WTC11 (cell line): ENCODE results near the gene CTDNEP1. TPM values are rescaled to one million over a fixed set of nuclear protein-coding genes. Genes with fewer than 3 reads are reported as not detected.

Experiments used
- ATAC-seq: fragments of 200-7000 bp; cut with Tn5 transposase; 2 replicates; pipeline ENCODE4 v1.10.0; 2021; ENCODE audit warnings: mild to moderate bottlenecking, moderate library complexity
- CTCF ChIA-PET: fragments of 300-600 bp; sonication (Branson Sonifier 250); formaldehyde crosslinking; loops from one replicate; lab custom pipeline; 2021; ENCODE audit warnings: antibody characterized with exemption; lab: Charles Lee
- POLR2A ChIA-PET: fragments of 350-600 bp; sonication (Branson Sonifier 250); formaldehyde crosslinking; loops from one replicate; lab custom pipeline; 2021; ENCODE audit warnings: antibody characterized with exemption; lab: Charles Lee
- DNase-seq: peaks from one replicate; pipeline ENCODE4 v3.0.0; 2021; ENCODE audit warnings: low spot score
- H3K27ac Mint-ChIP-seq: 2 replicates; pipeline ENCODE4 v1.8.0; 2021; ENCODE audit warnings: mixed read lengths
- H3K27me3 Mint-ChIP-seq: 2 replicates; pipeline ENCODE4 v1.8.0; 2021; ENCODE audit warnings: low read depth, mild to moderate bottlenecking, moderate library complexity, mixed read lengths
- H3K36me3 Mint-ChIP-seq: 2 replicates; pipeline ENCODE4 v1.8.0; 2021; ENCODE audit warnings: mixed read lengths
- H3K4me1 Mint-ChIP-seq: 2 replicates; pipeline ENCODE4 v1.8.0; 2022; ENCODE audit warnings: mixed read lengths
- H3K4me3 Mint-ChIP-seq: 2 replicates; pipeline ENCODE4 v1.8.0; 2021; ENCODE audit warnings: mild to moderate bottlenecking, moderate library complexity, mixed read lengths
- H3K9me3 Mint-ChIP-seq: 2 replicates; pipeline ENCODE4 v1.8.0; 2021; ENCODE audit warnings: mixed read lengths
- ATF1 ChIP-seq: sonication (generic); formaldehyde crosslinking; IDR thresholded peaks from 2 replicates; pipeline ENCODE4 v1.8.1; 2023; ENCODE audit warnings: mild to moderate bottlenecking, moderate library complexity, missing genetic modification reagents
- GABPB1 ChIP-seq: sonication (generic); formaldehyde crosslinking; IDR thresholded peaks from 2 replicates; pipeline ENCODE4 v1.8.1; 2023; ENCODE audit warnings: mild to moderate bottlenecking, missing genetic modification reagents
- GTF2I ChIP-seq: fragments of 250-450 bp; sonication (Bioruptor Pico); conservative IDR thresholded peaks from 2 replicates; pipeline ENCODE4 v1.4.0; 2021; ENCODE audit warnings: mild to moderate bottlenecking
- IRF1 ChIP-seq: sonication (generic); formaldehyde crosslinking; IDR thresholded peaks from 2 replicates; pipeline ENCODE4 v1.8.0; 2023; ENCODE audit warnings: missing genetic modification reagents
- MAX ChIP-seq: sonication (generic); formaldehyde crosslinking; IDR thresholded peaks from 2 replicates; pipeline ENCODE4 v1.8.0; 2022; ENCODE audit warnings: mild to moderate bottlenecking, missing genetic modification reagents
- MYBL2 ChIP-seq: sonication (generic); formaldehyde crosslinking; IDR thresholded peaks from 2 replicates; pipeline ENCODE4 v1.8.1; 2023; ENCODE audit warnings: mild to moderate bottlenecking, moderate library complexity, missing genetic modification reagents
- NR1H2 ChIP-seq: sonication (generic); formaldehyde crosslinking; IDR thresholded peaks from 2 replicates; pipeline ENCODE4 v1.9.0; 2021; ENCODE audit warnings: mild to moderate bottlenecking, moderate library complexity, missing genetic modification reagents
- SMAD3 ChIP-seq: sonication (generic); formaldehyde crosslinking; IDR thresholded peaks from 2 replicates; pipeline ENCODE4 v1.8.0; 2022; ENCODE audit warnings: missing genetic modification reagents, mild to moderate bottlenecking, borderline replicate concordance
- SMAD4 ChIP-seq: sonication (generic); formaldehyde crosslinking; IDR thresholded peaks from 2 replicates; pipeline ENCODE4 v1.8.0; 2022; ENCODE audit warnings: mild to moderate bottlenecking, missing genetic modification reagents
- USF2 ChIP-seq: sonication (generic); formaldehyde crosslinking; IDR thresholded peaks from 2 replicates; pipeline ENCODE4 v1.8.1; 2023; ENCODE audit warnings: mild to moderate bottlenecking, missing genetic modification reagents, moderate library complexity
- ZMAT4 ChIP-seq: fragments of 250-450 bp; sonication (Bioruptor Pico); IDR thresholded peaks from 2 replicates; pipeline ENCODE4 v1.9.0; 2021; ENCODE audit warnings: mild to moderate bottlenecking
- ZNF281 ChIP-seq: sonication (generic); formaldehyde crosslinking; IDR thresholded peaks from 2 replicates; pipeline ENCODE4 v1.8.0; 2023; ENCODE audit warnings: mild to moderate bottlenecking, missing genetic modification reagents
- ZNF423 ChIP-seq: fragments of 250-450 bp; sonication (Bioruptor Pico); IDR thresholded peaks from 2 replicates; pipeline ENCODE4 v2.1.2; 2022; ENCODE audit warnings: mild to moderate bottlenecking, moderate library complexity
- ZSCAN18 ChIP-seq: fragments of 250-450 bp; sonication (Bioruptor Pico); IDR thresholded peaks from 2 replicates; pipeline ENCODE4 v2.1.2; 2022; ENCODE audit warnings: mild to moderate bottlenecking, moderate library complexity
- total RNA-seq: library from RNA; stranded (reverse); gene quantifications from 3 replicates; pipeline ENCODE4 v1.2.3, GENCODE V29; 2021
- TF ChIP-seq, protein P1 (sequence below): sonication (generic); formaldehyde crosslinking; IDR thresholded peaks from 2 replicates; pipeline ENCODE4 v1.8.1; 2023; ENCODE audit warnings: mild to moderate bottlenecking, missing genetic modification reagents
- TF ChIP-seq, protein P2 (sequence below): fragments of 250-450 bp; sonication (Bioruptor Pico); IDR thresholded peaks from 2 replicates; pipeline ENCODE4 v1.8.0; 2021; ENCODE audit warnings: mild to moderate bottlenecking
- TF ChIP-seq, protein P3 (sequence below): sonication (generic); formaldehyde crosslinking; IDR thresholded peaks from 2 replicates; pipeline ENCODE4 v1.8.1; 2023; ENCODE audit warnings: mild to moderate bottlenecking, moderate library complexity, missing genetic modification reagents
- TF ChIP-seq, protein P4 (sequence below): sonication (generic); formaldehyde crosslinking; IDR thresholded peaks from 2 replicates; pipeline ENCODE4 v1.8.0; 2022; ENCODE audit warnings: mild to moderate bottlenecking, missing genetic modification reagents

Gene CTDNEP1
- total RNA-seq, 1 experiment from 2014 or later = 127 TPM

DNA sequence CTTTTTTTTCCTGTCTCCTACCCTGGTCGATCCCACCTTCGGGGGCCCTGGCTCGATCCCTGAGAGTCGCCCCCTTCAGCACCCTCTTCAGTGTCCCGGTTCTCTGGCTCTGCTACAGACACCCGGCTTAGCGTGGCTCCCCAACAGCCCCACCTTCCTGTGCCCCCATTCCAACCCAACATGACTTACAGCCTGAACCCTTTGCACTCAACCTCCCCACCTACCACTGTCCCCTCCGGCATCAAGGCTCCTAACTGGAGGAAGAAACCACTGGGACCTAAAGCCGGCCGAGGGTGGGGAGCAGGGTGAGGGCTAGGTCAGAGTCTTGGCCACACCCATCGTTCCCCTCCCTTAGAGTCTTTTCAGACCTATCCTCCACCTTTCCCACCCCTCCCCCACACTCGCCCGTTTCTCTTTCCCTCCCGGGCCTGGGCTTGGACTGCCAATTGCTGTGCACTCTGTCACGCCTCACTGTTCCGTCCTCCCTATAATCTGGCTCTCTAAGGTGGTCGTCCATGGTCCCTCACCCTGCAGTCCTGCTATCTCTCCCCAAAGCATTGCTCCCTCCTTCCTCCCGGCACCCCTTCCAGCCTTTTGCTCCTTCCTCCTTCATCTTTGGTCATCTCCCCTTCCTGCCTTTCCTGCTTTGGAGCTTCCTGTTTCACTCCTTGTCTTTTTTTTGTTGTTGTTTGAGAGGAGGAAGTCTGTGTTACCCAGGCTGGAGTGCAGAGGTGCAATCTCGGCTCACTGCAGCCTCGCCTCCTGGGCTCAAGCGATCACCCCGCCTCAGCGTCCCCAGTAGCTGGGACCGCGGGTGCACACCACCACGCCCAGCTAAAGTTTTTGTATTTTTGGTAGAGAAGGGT lies 11.6 kb upstream of the CTDNEP1 start:
- Mint-ChIP-seq H3K4me1 (peaks cover 26% of the 10 kb centered on the region), H3K36me3 (peaks cover 5% of the 10 kb centered on the region), H3K4me3 (peak overlapping the region; percentile 98), H3K27me3 (no peaks in the 10 kb centered on the region), H3K9me3 (no peaks in the 10 kb centered on the region), H3K27ac (peak overlapping the region; percentile 100)
- peak; percentile 93 for DNase-seq
- CTCF ChIA-PET = interaction anchor here (0.8 to 4.8 kb wide), 4 partner anchors 18 to 93 kb away, joined by 3 to 23 read pairs (median 6); partner anchors contain the start of gene SLC2A4
- peak; percentile 65 for ATAC-seq
- POLR2A ChIA-PET = interaction anchor here (0.6 to 1.3 kb wide), 7 partner anchors 17 to 141 kb away, joined by 3 to 6 read pairs (median 3); partner anchors contain the start of genes ACADVL, DLG4, GABARAP and NEURL4
- TF ChIP-seq SMAD3 (CRISPR knock-in tag) (no peak), ZMAT4 (CRISPR knock-in tag) (no peak), ZNF423 (no peak), ZSCAN18 (no peak), NR1H2 (CRISPR knock-in tag) (no peak), GABPB1 (CRISPR knock-in tag) (no peak), MYBL2 (CRISPR knock-in tag) (no peak), IRF1 (CRISPR knock-in tag) (0 out of 2 replicates have a peak, but pooled peaks have one; percentile 42), MAX (no peak), ATF1 (CRISPR knock-in tag) (no peak), SMAD4 (no peak), ZNF281 (CRISPR knock-in tag) (peak; percentile 90), USF2 (CRISPR knock-in tag) (no peak), GTF2I (CRISPR knock-in tag) (no peak)
- TF ChIP-seq, protein P1, sequence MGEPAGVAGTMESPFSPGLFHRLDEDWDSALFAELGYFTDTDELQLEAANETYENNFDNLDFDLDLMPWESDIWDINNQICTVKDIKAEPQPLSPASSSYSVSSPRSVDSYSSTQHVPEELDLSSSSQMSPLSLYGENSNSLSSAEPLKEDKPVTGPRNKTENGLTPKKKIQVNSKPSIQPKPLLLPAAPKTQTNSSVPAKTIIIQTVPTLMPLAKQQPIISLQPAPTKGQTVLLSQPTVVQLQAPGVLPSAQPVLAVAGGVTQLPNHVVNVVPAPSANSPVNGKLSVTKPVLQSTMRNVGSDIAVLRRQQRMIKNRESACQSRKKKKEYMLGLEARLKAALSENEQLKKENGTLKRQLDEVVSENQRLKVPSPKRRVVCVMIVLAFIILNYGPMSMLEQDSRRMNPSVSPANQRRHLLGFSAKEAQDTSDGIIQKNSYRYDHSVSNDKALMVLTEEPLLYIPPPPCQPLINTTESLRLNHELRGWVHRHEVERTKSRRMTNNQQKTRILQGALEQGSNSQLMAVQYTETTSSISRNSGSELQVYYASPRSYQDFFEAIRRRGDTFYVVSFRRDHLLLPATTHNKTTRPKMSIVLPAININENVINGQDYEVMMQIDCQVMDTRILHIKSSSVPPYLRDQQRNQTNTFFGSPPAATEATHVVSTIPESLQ (CRISPR knock-in tag) = no peak
- TF ChIP-seq, protein P2, sequence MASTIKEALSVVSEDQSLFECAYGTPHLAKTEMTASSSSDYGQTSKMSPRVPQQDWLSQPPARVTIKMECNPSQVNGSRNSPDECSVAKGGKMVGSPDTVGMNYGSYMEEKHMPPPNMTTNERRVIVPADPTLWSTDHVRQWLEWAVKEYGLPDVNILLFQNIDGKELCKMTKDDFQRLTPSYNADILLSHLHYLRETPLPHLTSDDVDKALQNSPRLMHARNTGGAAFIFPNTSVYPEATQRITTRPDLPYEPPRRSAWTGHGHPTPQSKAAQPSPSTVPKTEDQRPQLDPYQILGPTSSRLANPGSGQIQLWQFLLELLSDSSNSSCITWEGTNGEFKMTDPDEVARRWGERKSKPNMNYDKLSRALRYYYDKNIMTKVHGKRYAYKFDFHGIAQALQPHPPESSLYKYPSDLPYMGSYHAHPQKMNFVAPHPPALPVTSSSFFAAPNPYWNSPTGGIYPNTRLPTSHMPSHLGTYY (CRISPR knock-in tag) = no peak
- TF ChIP-seq, protein P3, sequence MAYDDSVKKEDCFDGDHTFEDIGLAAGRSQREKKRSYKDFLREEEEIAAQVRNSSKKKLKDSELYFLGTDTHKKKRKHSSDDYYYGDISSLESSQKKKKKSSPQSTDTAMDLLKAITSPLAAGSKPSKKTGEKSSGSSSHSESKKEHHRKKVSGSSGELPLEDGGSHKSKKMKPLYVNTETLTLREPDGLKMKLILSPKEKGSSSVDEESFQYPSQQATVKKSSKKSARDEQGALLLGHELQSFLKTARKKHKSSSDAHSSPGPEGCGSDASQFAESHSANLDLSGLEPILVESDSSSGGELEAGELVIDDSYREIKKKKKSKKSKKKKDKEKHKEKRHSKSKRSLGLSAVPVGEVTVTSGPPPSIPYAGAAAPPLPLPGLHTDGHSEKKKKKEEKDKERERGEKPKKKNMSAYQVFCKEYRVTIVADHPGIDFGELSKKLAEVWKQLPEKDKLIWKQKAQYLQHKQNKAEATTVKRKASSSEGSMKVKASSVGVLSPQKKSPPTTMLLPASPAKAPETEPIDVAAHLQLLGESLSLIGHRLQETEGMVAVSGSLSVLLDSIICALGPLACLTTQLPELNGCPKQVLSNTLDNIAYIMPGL (CRISPR knock-in tag) = no peak
- TF ChIP-seq, protein P4, sequence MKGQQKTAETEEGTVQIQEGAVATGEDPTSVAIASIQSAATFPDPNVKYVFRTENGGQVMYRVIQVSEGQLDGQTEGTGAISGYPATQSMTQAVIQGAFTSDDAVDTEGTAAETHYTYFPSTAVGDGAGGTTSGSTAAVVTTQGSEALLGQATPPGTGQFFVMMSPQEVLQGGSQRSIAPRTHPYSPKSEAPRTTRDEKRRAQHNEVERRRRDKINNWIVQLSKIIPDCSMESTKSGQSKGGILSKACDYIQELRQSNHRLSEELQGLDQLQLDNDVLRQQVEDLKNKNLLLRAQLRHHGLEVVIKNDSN (CRISPR knock-in tag) = 0 out of 2 replicates have a peak, but pooled peaks have one; percentile 5
